Effector memory CD8-positive, alpha-beta T cell (primary cell): Measurements from ENCODE around the gene LRRC8B.

Source experiments
- ATAC-seq: fragments of 150-1000 bp; cut with Tn5 transposase; replicated peaks from 2 replicates; pipeline ENCODE4 v1.10.0; 2021; ENCODE audit warnings: mild to moderate bottlenecking, moderate library complexity
- DNase-seq, 3 experiments: peaks; one replicate each; pipeline ENCODE4 v3.0.0; 2021
- H3K27ac Mint-ChIP-seq, 2 donors: one replicate each; pipeline ENCODE4 v1.8.0; 2022; ENCODE audit warnings: mild to moderate bottlenecking in 2 of 2, mixed read lengths in 2 of 2, moderate library complexity in 2 of 2
- H3K27me3 Mint-ChIP-seq, 2 donors: one replicate each; pipeline ENCODE4 v1.8.0; 2022; ENCODE audit warnings: mixed read lengths in 2 of 2
- H3K36me3 Mint-ChIP-seq: one replicate; pipeline ENCODE4 v1.8.0; 2022; ENCODE audit warnings: mild to moderate bottlenecking, moderate library complexity, mixed read lengths; ENCODE audit not compliant: insufficient read depth
- H3K4me1 Mint-ChIP-seq, 2 donors: one replicate each; pipeline ENCODE4 v1.8.0; 2022; ENCODE audit warnings: low read depth in 2 of 2, mixed read lengths in 2 of 2
- H3K4me3 Mint-ChIP-seq, 2 donors: one replicate each; pipeline ENCODE4 v1.8.0; 2022; ENCODE audit warnings: mild to moderate bottlenecking in 2 of 2, mixed read lengths in 2 of 2, moderate library complexity in 2 of 2
- H3K9me3 Mint-ChIP-seq, 2 donors: one replicate each; pipeline ENCODE4 v1.8.0; 2022; ENCODE audit warnings: mixed read lengths in 2 of 2
- total RNA-seq, 9 experiments: gene quantifications; one replicate each; lab custom pipeline; 2026; lab: John Stamatoyannopoulos, UW

LRRC8B gene
- total RNA-seq: 15.5 to 186 (median 46.3) reads per million in 9 experiments

DNA sequence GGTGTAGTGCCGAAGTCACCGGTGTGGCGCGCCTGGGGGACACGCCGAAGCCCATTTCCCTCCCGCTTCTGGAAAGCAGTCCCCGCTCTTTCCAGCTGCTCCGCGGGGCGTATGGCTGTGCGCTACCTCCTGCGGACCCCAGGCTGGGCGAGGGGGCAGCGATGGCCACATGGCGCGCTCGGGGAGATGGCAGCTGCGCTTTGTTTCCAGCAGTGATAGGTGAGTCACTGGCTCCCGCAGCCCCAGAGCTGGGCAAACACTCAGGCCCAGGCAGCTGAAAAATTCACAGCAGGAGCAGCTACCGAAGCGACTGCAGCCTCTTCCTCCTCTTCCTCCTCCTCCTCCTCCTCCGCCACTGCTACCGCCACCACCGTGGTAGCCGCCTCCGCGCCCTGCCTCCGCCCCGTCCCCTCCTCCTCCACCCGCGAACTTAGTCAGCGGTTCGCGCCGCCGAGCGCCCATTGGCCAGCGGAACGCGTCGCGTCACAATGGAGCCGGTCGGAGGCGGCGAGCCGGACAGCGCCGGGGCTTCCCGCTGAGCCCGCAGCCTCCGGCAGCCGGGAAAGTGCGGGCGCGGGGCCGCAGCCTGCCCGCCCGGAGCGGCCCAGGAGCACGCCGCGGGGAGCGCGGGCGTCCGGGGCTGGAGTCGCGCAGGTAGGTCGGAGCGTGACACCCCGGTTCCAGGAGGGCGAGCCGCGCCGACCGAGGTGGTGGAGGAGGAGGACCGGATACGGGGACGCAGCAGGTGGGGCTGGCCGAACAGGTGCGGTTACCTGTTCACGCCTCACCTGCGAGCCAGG lies at the start of gene LRRC8B:
LRRC8B (plus strand) TSS at position 461 of the 800 bp plus-strand sequence. CDS start 57,822 bp downstream, outside the sequence.
- Mint-ChIP-seq H3K36me3 (peaks cover 23% of the 10 kb centered on the region), H3K4me1 (peaks cover 9 to 22% of the 10 kb centered on the region in 2 donors), H3K27ac (peak within 1 kb of the TSS; percentile 89 to 91), H3K4me3 (peak within 1 kb of the TSS in 1 of 2 donors; percentile 89), H3K27me3 (no peaks in the 10 kb centered on the region), H3K9me3 (no peaks in the 10 kb centered on the region)
- peak; percentile 87 for ATAC-seq
- DNase-seq: peak; percentile 80 to 82 (median 80)

DNA sequence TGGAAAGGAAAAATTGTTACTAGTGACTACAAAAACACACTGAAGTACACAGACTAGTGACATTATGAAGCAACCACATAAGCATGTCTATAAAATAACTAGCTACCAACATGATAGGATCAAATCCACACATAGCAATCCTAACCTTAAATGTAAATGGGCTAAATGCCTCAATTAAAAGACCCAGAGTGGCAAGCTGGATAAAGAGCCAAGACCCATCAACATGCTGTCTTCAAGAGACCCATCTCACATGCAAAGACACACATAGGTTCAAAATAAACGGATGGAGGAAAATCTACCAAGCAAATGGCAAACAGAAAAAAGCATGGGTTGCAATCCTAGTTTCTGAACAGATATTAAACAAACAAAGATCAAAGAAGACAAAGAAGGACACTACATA lies 49.4 kb upstream of the LRRC8B start:
- ATAC-seq (no peak), DNase-seq (no peak)
- Mint-ChIP-seq H3K4me1 (no peaks in the 10 kb centered on the region), H3K36me3 (no peaks in the 10 kb centered on the region), H3K27ac (no peak overlapping the region), H3K27me3 (peaks cover 0 to 36% of the 10 kb centered on the region in 2 donors), H3K4me3 (no peak overlapping the region), H3K9me3 (no peaks in the 10 kb centered on the region)

- peaks cover 0 to 33% of the 10 kb centered on the region in 2 donors for H3K27me3 Mint-ChIP-seq
- H3K27ac Mint-ChIP-seq: no peak overlapping the region
- ATAC-seq (no peak), DNase-seq (no peak)
- H3K4me1 Mint-ChIP-seq: no peaks in the 10 kb centered on the region
- no peak overlapping the region for H3K4me3 Mint-ChIP-seq
- no peaks in the 10 kb centered on the region for H3K9me3 Mint-ChIP-seq
- H3K36me3 Mint-ChIP-seq: no peaks in the 10 kb centered on the region
These were observed 48.6 kb upstream of the LRRC8B start for GRCh38 chr1:89476072-89476471.

GRCh38 chr1:89483010-89483756 lies 41.4 kb upstream of the LRRC8B start:
- Mint-ChIP-seq H3K9me3 (no peaks in the 10 kb centered on the region), H3K4me3 (no peak overlapping the region), H3K36me3 (no peaks in the 10 kb centered on the region), H3K4me1 (no peaks in the 10 kb centered on the region), H3K27me3 (peaks cover 6 to 9% of the 10 kb centered on the region in 2 donors), H3K27ac (no peak overlapping the region)
- ATAC-seq: peak; percentile 97
- DNase-seq: peak; percentile 69 to 77 (median 74)

DNA sequence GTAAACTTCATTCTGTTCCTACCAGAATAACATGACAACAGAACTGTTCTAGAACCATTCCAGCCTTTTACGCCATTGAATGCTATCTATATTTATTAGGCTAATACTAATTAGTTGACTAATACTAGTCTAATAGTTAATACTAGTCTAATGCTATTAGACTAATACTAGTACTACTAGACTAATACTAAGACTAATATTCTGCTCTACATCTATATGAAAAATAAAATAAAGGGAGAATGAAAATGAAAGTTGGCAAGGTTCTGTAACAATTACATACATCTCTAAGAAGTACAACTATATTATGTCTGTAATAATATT lies 40.9 kb upstream of the LRRC8B start:
- Mint-ChIP-seq H3K27ac (no peak overlapping the region), H3K4me1 (no peaks in the 10 kb centered on the region), H3K36me3 (no peaks in the 10 kb centered on the region), H3K4me3 (no peak overlapping the region), H3K9me3 (no peaks in the 10 kb centered on the region), H3K27me3 (peaks cover 6 to 9% of the 10 kb centered on the region in 2 donors)
- no peak for ATAC-seq
- no peak for DNase-seq

- Mint-ChIP-seq H3K4me3 (no peak overlapping the region), H3K36me3 (no peaks in the 10 kb centered on the region), H3K9me3 (no peaks in the 10 kb centered on the region), H3K4me1 (no peaks in the 10 kb centered on the region), H3K27ac (no peak overlapping the region), H3K27me3 (peaks cover 6 to 11% of the 10 kb centered on the region in 2 donors)
- DNase-seq (no peak), ATAC-seq (no peak)
These were observed 40.3 kb upstream of the LRRC8B start for GRCh38 chr1:89484092-89485038.

- Mint-ChIP-seq H3K9me3 (no peaks in the 10 kb centered on the region), H3K4me1 (no peaks in the 10 kb centered on the region), H3K27ac (no peak overlapping the region), H3K36me3 (no peaks in the 10 kb centered on the region), H3K4me3 (no peak overlapping the region), H3K27me3 (peaks cover 6 to 29% of the 10 kb centered on the region in 2 donors)
- no peak for DNase-seq
- ATAC-seq: no peak
These were observed 36.7 kb upstream of the LRRC8B start for GRCh38 chr1:89487972-89488371.

DNA sequence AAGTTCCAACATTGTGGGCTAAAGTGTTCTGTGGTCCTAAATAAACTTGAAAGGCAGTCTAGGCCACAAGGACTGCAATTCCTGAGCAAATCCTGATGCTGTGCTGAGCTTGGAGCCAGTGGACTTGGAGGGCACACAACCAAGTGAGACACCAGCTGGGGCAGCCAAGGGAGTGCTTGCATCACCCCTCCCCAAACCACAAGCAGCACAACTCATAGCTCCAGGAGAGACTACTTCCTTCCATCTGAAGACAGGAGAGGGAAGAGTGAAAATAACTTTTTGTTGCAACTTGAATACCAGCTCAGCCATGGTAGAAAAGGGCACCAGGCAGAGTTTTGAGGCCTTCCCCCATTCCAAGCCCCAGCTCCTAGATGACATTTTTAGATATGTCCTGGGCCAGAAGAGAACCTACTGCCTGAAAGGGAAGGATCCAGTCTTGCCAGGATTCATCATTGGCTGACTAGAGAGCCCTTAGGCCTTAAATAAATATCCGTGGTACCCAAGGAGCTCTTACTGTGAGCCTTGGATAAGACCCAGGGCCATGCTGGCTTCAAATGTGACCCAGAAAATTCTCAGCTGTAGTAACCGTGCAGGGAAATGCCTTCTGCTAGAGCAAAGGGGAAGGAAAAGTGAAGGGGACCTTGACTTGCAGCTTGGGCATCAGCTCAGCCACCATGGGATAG lies 35.4 kb upstream of the LRRC8B start:
- no peak overlapping the region for H3K27ac Mint-ChIP-seq
- ATAC-seq: no peak

GRCh38 chr1:89490389-89490788 lies 34.2 kb upstream of the LRRC8B start:
- no peak overlapping the region for H3K27ac Mint-ChIP-seq
- H3K4me3 Mint-ChIP-seq: no peak overlapping the region
- no peak for ATAC-seq
- H3K9me3 Mint-ChIP-seq: no peaks in the 10 kb centered on the region
- DNase-seq: no peak
- H3K27me3 Mint-ChIP-seq: peaks cover 6 to 29% of the 10 kb centered on the region in 2 donors
- H3K36me3 Mint-ChIP-seq: no peaks in the 10 kb centered on the region
- no peaks in the 10 kb centered on the region for H3K4me1 Mint-ChIP-seq

More for the DNA sequence above, 35.4 kb upstream of the LRRC8B start:
- no peak overlapping the region for H3K4me3 Mint-ChIP-seq
- DNase-seq: no peak
- H3K4me1 Mint-ChIP-seq: no peaks in the 10 kb centered on the region
- no peaks in the 10 kb centered on the region for H3K36me3 Mint-ChIP-seq
- peaks cover 6 to 29% of the 10 kb centered on the region in 2 donors for H3K27me3 Mint-ChIP-seq
- H3K9me3 Mint-ChIP-seq: no peaks in the 10 kb centered on the region

DNA sequence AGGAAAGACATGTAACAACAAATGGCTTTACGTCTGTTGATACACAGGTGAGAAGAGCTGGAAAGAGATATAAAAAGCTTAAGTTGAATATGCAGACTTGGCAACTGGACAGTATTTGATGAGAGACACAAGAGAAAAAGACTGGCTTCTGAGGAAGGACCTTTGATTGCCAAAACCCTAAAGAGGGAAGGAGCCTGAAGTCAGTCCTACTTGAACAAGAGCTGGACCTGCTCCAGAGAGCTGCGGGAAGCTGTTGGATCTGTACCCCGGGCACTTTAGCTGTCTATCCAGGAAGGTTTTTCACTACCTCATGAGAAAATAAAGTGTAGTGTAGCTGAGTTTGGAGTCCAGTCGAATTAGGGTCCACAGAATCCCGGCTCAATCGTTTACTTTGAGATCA lies 25.3 kb upstream of the LRRC8B start:
- ATAC-seq (no peak), DNase-seq (no peak)
- no peak overlapping the region for H3K27ac Mint-ChIP-seq
- H3K9me3 Mint-ChIP-seq: no peaks in the 10 kb centered on the region
- no peaks in the 10 kb centered on the region for H3K4me1 Mint-ChIP-seq
- no peak overlapping the region for H3K4me3 Mint-ChIP-seq
- H3K27me3 Mint-ChIP-seq: no peaks in the 10 kb centered on the region
- H3K36me3 Mint-ChIP-seq: no peaks in the 10 kb centered on the region

- Mint-ChIP-seq H3K9me3 (no peaks in the 10 kb centered on the region), H3K27me3 (no peaks in the 10 kb centered on the region), H3K4me3 (no peak overlapping the region), H3K4me1 (no peaks in the 10 kb centered on the region), H3K36me3 (no peaks in the 10 kb centered on the region), H3K27ac (no peak overlapping the region)
- no peak for ATAC-seq
- no peak for DNase-seq
These were observed 22.6 kb upstream of the LRRC8B start for GRCh38 chr1:89502042-89502441.

DNA sequence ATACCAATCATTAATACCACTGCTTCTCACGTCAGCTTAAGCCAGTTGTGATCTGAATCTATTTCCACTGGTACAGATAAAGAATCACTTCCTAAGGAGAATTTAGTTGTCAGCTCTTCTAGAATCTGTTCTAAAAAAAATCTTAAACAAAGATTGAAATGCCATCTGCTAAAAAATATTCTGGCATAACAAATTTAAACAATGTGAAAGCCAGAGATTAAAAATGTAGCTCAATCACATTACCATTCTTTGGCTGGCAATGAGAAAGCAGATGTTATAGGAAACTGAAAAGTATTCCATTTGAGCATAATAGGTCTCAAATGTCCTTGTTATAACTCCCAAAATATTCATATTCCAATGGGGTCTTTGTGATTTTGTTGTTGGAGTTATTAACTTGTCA lies 21.7 kb upstream of the LRRC8B start:
- H3K36me3 Mint-ChIP-seq: no peaks in the 10 kb centered on the region
- no peak overlapping the region for H3K27ac Mint-ChIP-seq
- no peaks in the 10 kb centered on the region for H3K4me1 Mint-ChIP-seq
- DNase-seq: no peak
- H3K4me3 Mint-ChIP-seq: no peak overlapping the region
- H3K27me3 Mint-ChIP-seq: peaks cover under 1 to 3% of the 10 kb centered on the region in 2 donors
- ATAC-seq: no peak
- no peaks in the 10 kb centered on the region for H3K9me3 Mint-ChIP-seq

- peaks cover 6% of the 10 kb centered on the region in 2 donors for H3K27me3 Mint-ChIP-seq
- H3K9me3 Mint-ChIP-seq: peaks cover 0 to 3% of the 10 kb centered on the region in 2 donors
- no peak for DNase-seq
- no peaks in the 10 kb centered on the region for H3K36me3 Mint-ChIP-seq
- H3K4me1 Mint-ChIP-seq: no peaks in the 10 kb centered on the region
- no peak overlapping the region for H3K27ac Mint-ChIP-seq
- no peak for ATAC-seq
- H3K4me3 Mint-ChIP-seq: no peak overlapping the region
These were observed 20.9 kb upstream of the LRRC8B start for GRCh38 chr1:89503690-89504089.
